HCT116 (cell line): ENCODE data around the gene GPR65.

ENCODE experiments used
- CBX3 ChIP-seq: IDR thresholded peaks from 2 replicates; pipeline ENCODE4 v1.6.1; 2012; ENCODE audit warnings: low read depth
- CEBPB ChIP-seq: IDR thresholded peaks from 2 replicates; pipeline ENCODE4 v1.6.1; 2012; ENCODE audit warnings: low read depth
- ELF1 ChIP-seq: IDR thresholded peaks from 2 replicates; pipeline ENCODE4 v1.6.1; 2012; ENCODE audit warnings: low read depth, borderline replicate concordance
- POLR2A ChIP-seq: IDR thresholded peaks from 2 replicates; pipeline ENCODE4 v1.7.0; 2011; ENCODE audit warnings: borderline replicate concordance; ENCODE audit not compliant: insufficient read depth, insufficient read length; ENCODE audit errors: extremely low read depth
- TF ChIP-seq, protein P1 (sequence below), 3 experiments: fragments of 200-600 bp in 1 of 3; sonication (generic) in 1 of 3; IDR thresholded peaks in 2 of 3; conservative IDR thresholded peaks in 1 of 3; 2 replicates each; pipeline ENCODE4 v1.5.1; 2012 to 2017; ENCODE audit warnings: low read depth in 2 of 3, low read length in 2 of 3, antibody characterized with exemption in 1 of 3, borderline replicate concordance in 1 of 3, control low read depth in 1 of 3, mild to moderate bottlenecking in 1 of 3, mixed read lengths in 1 of 3, mixed run types in 1 of 3, moderate library complexity in 1 of 3; ENCODE audit not compliant: insufficient read depth in 1 of 3
- TF ChIP-seq, protein P2 (sequence below): IDR thresholded peaks from 2 replicates; pipeline ENCODE4 v1.6.1; 2012; ENCODE audit warnings: low read depth

DNA sequence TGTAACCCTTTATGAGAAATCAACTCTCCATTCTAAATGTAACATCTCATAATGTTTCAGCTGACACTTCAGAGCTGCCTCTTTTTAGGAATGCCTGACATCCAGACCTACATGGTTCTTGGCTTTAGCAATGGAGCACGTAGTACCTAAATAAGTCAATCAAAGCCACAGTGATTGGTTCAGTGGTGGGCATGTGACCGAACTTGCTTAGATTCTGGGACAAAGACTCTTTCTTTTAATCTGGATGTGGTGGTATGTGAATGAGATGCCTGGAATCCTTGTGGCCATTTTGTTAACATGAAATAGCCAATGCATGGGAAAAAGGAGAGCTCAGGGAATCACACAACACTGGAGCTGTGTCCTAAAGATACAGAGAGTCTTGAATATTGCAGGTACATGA, 11.8 kb downstream of the GPR65 start:
- TF ChIP-seq, protein P1, sequence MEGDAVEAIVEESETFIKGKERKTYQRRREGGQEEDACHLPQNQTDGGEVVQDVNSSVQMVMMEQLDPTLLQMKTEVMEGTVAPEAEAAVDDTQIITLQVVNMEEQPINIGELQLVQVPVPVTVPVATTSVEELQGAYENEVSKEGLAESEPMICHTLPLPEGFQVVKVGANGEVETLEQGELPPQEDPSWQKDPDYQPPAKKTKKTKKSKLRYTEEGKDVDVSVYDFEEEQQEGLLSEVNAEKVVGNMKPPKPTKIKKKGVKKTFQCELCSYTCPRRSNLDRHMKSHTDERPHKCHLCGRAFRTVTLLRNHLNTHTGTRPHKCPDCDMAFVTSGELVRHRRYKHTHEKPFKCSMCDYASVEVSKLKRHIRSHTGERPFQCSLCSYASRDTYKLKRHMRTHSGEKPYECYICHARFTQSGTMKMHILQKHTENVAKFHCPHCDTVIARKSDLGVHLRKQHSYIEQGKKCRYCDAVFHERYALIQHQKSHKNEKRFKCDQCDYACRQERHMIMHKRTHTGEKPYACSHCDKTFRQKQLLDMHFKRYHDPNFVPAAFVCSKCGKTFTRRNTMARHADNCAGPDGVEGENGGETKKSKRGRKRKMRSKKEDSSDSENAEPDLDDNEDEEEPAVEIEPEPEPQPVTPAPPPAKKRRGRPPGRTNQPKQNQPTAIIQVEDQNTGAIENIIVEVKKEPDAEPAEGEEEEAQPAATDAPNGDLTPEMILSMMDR (IDR thresholded peaks at IDR 0.05 in 2 of 3, conservative IDR thresholded peaks at IDR 0.05 in 1 of 3; ENCODE audit: borderline replicate concordance in 1 of 3, insufficient read depth in 1 of 3, low read depth in 2 of 3, low read length in 2 of 3) = no peak
- TF ChIP-seq CEBPB (no peak), ELF1 (no peak), CBX3 (no peak), POLR2A (no peak)
- TF ChIP-seq, protein P2, sequence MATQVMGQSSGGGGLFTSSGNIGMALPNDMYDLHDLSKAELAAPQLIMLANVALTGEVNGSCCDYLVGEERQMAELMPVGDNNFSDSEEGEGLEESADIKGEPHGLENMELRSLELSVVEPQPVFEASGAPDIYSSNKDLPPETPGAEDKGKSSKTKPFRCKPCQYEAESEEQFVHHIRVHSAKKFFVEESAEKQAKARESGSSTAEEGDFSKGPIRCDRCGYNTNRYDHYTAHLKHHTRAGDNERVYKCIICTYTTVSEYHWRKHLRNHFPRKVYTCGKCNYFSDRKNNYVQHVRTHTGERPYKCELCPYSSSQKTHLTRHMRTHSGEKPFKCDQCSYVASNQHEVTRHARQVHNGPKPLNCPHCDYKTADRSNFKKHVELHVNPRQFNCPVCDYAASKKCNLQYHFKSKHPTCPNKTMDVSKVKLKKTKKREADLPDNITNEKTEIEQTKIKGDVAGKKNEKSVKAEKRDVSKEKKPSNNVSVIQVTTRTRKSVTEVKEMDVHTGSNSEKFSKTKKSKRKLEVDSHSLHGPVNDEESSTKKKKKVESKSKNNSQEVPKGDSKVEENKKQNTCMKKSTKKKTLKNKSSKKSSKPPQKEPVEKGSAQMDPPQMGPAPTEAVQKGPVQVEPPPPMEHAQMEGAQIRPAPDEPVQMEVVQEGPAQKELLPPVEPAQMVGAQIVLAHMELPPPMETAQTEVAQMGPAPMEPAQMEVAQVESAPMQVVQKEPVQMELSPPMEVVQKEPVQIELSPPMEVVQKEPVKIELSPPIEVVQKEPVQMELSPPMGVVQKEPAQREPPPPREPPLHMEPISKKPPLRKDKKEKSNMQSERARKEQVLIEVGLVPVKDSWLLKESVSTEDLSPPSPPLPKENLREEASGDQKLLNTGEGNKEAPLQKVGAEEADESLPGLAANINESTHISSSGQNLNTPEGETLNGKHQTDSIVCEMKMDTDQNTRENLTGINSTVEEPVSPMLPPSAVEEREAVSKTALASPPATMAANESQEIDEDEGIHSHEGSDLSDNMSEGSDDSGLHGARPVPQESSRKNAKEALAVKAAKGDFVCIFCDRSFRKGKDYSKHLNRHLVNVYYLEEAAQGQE = no peak
